ENCODE measurements around the gene SPTY2D1. TPM values are rescaled to one million over a fixed set of nuclear protein-coding genes. Genes with fewer than 3 reads are reported as not detected.
A peak's percentile ranks its signal among the peaks of the same experiment; 100 is the strongest.

The SPTY2D1 gene
- total RNA-seq, 3 donors from 2014 or later (not counting 1 experiment from before 2014, with no cell fraction given) = 58.6 to 62.5 (median 62.0) TPM

GRCh38 chr11:18578975-18579598 lies 55.1 kb downstream of the SPTY2D1 start:
- Histone ChIP-seq H3K4me1 (ENCODE audit: control insufficient read depth, insufficient read depth, low read length) (no peaks in the 10 kb centered on the region), H3K36me3 (ENCODE audit: control insufficient read depth, insufficient read depth, low read length) (peaks cover 17% of the 10 kb centered on the region), H3K27me3 (ENCODE audit: control insufficient read depth, insufficient read depth, low read length) (no peaks in the 10 kb centered on the region), H3K9me3 (ENCODE audit: control insufficient read depth, insufficient read depth, low read length) (no peaks in the 10 kb centered on the region), H3K4me3 (ENCODE audit: low read length) (no peak overlapping the region), H3K27ac (ENCODE audit: low read length) (no peak overlapping the region)
- peak in 1 of 2 donors; percentile 27 for DNase-seq
- WGBS (ENCODE audit: insufficient coverage) = 43% methylated on average over 13 of the region's 14 CpGs
- H3K27me3 Mint-ChIP-seq (ENCODE audit: low read depth in 2 of 2) = no peaks in the 10 kb centered on the region
- peak overlapping the region; percentile 76 for H3K4me3 Mint-ChIP-seq
- no peaks in the 10 kb centered on the region for H3K9me3 Mint-ChIP-seq
- H3K4me1 Mint-ChIP-seq = peaks cover 12 to 15% of the 10 kb centered on the region in 2 donors
- no peaks in the 10 kb centered on the region for H3K36me3 Mint-ChIP-seq
- no peak for TF ChIP-seq CTCF (IDR thresholded peaks at IDR 0.05)
- intact Hi-C loops (cut with micrococcal nuclease) = no loop called here
- peak; percentile 43 to 72 (median 58) for ATAC-seq
- peak overlapping the region; percentile 85 to 87 for H3K27ac Mint-ChIP-seq

- Mint-ChIP-seq H3K9me3 (no peaks in the 10 kb centered on the region), H3K27ac (no peak overlapping the region), H3K36me3 (peaks cover 7% of the 10 kb centered on the region), H3K4me1 (peaks cover 12 to 21% of the 10 kb centered on the region in 2 donors), H3K4me3 (no peak overlapping the region), H3K27me3 (ENCODE audit: low read depth in 2 of 2) (no peaks in the 10 kb centered on the region)
- WGBS (ENCODE audit: insufficient coverage) = no CpG with 5 or more reads among the region's 1 CpG
- H3K36me3 ChIP-seq (ENCODE audit: control insufficient read depth, insufficient read depth, low read length) = peaks cover 22% of the 10 kb centered on the region
- ATAC-seq (no peak), DNase-seq (no peak)
- H3K27me3 ChIP-seq (ENCODE audit: control insufficient read depth, insufficient read depth, low read length) = no peaks in the 10 kb centered on the region
- no peak for TF ChIP-seq CTCF (IDR thresholded peaks at IDR 0.05)
- intact Hi-C loops (cut with micrococcal nuclease) = no loop called here
- H3K4me3 ChIP-seq (ENCODE audit: low read length) = no peak overlapping the region
- H3K27ac ChIP-seq (ENCODE audit: low read length) = no peak overlapping the region
- no peaks in the 10 kb centered on the region for H3K4me1 ChIP-seq (ENCODE audit: control insufficient read depth, insufficient read depth, low read length)
- H3K9me3 ChIP-seq (ENCODE audit: control insufficient read depth, insufficient read depth, low read length) = no peaks in the 10 kb centered on the region
Measured at GRCh38 chr11:18575361-18575760, 58.8 kb downstream of the SPTY2D1 start.

- Histone ChIP-seq H3K4me3 (ENCODE audit: low read length) (no peak overlapping the region), H3K9me3 (ENCODE audit: control insufficient read depth, insufficient read depth, low read length) (no peaks in the 10 kb centered on the region), H3K27ac (ENCODE audit: low read length) (no peak overlapping the region), H3K27me3 (ENCODE audit: control insufficient read depth, insufficient read depth, low read length) (no peaks in the 10 kb centered on the region), H3K4me1 (ENCODE audit: control insufficient read depth, insufficient read depth, low read length) (no peaks in the 10 kb centered on the region), H3K36me3 (ENCODE audit: control insufficient read depth, insufficient read depth, low read length) (peaks cover 32% of the 10 kb centered on the region)
- H3K4me1 Mint-ChIP-seq = peaks cover 0 to 5% of the 10 kb centered on the region in 2 donors
- intact Hi-C loops (cut with micrococcal nuclease) = no loop called here
- no peak overlapping the region for H3K4me3 Mint-ChIP-seq
- no peaks in the 10 kb centered on the region for H3K27me3 Mint-ChIP-seq (ENCODE audit: low read depth in 2 of 2)
- TF ChIP-seq CTCF (IDR thresholded peaks at IDR 0.05) = no peak
- 100% methylated on average over 2 of the region's 3 CpGs for WGBS (ENCODE audit: insufficient coverage)
- no peaks in the 10 kb centered on the region for H3K36me3 Mint-ChIP-seq
- DNase-seq (no peak), ATAC-seq (no peak)
- no peaks in the 10 kb centered on the region for H3K9me3 Mint-ChIP-seq
- H3K27ac Mint-ChIP-seq = peak overlapping the region in 1 of 2 donors; percentile 38
Measured at GRCh38 chr11:18567081-18567480, 67.1 kb downstream of the SPTY2D1 start.

- Mint-ChIP-seq H3K4me3 (no peak overlapping the region), H3K36me3 (no peaks in the 10 kb centered on the region), H3K9me3 (no peaks in the 10 kb centered on the region), H3K4me1 (peaks cover 0 to 3% of the 10 kb centered on the region in 2 donors), H3K27me3 (ENCODE audit: low read depth in 2 of 2) (no peaks in the 10 kb centered on the region), H3K27ac (no peak overlapping the region)
- no peak overlapping the region for H3K27ac ChIP-seq (ENCODE audit: low read length)
- H3K4me1 ChIP-seq (ENCODE audit: control insufficient read depth, insufficient read depth, low read length) = no peaks in the 10 kb centered on the region
- H3K27me3 ChIP-seq (ENCODE audit: control insufficient read depth, insufficient read depth, low read length) = no peaks in the 10 kb centered on the region
- H3K4me3 ChIP-seq (ENCODE audit: low read length) = no peak overlapping the region
- H3K9me3 ChIP-seq (ENCODE audit: control insufficient read depth, insufficient read depth, low read length) = no peaks in the 10 kb centered on the region
- TF ChIP-seq CTCF (IDR thresholded peaks at IDR 0.05) = no peak
- ATAC-seq (no peak), DNase-seq (no peak)
- peaks cover 35% of the 10 kb centered on the region for H3K36me3 ChIP-seq (ENCODE audit: control insufficient read depth, insufficient read depth, low read length)
- intact Hi-C loops (cut with micrococcal nuclease) = no loop called here
Measured at GRCh38 chr11:18566406-18566805, 67.7 kb downstream of the SPTY2D1 start.
